GM13976 (cell line): ENCODE results near the gene WDR20.
"Not testable (repeated sequence)": the region's sequence is repeated elsewhere in the genome, so short reads cannot be mapped to it uniquely, and the experiment has no call there.

Experiments used
- DNase-seq: peaks from one replicate; pipeline ENCODE4 v3.0.0; 2012; ENCODE audit warnings: low spot score
- CTCF ChIP-seq: IDR thresholded peaks from 2 replicates; pipeline ENCODE4 v1.5.1; 2012; ENCODE audit warnings: borderline replicate concordance, mild to moderate bottlenecking; ENCODE audit not compliant: insufficient read depth; ENCODE audit errors: extremely low read depth, missing control alignments, control extremely low read depth
- in situ Hi-C: fragments of 300-500 bp; cut with MboI; formaldehyde crosslinking; loops from one replicate; pipeline ENCODE4 v1.12.0; 2022; ENCODE audit warnings: low sequenced_read_pairs, mixed read lengths, inconsistent platforms; ENCODE audit not compliant: unreplicated experiment

WDR20 gene

GRCh38 chr14:102131741-102132140 lies 8.0 kb upstream of the WDR20 start:
- no peak for TF ChIP-seq CTCF
- no peak for DNase-seq
- in situ Hi-C loops = no loop called here

GRCh38 chr14:102134021-102134420 lies 5.7 kb upstream of the WDR20 start:
- in situ Hi-C loops, DNase-seq: not testable (repeated sequence)

- DNase-seq, in situ Hi-C loops: not testable (repeated sequence)
Observed at GRCh38 chr14:102134719-102135118, 5.0 kb upstream of the WDR20 start.

- DNase-seq, in situ Hi-C loops: not testable (repeated sequence)
Observed at GRCh38 chr14:102135456-102135855, 4.2 kb upstream of the WDR20 start.

- no peak for DNase-seq
- no peak for TF ChIP-seq CTCF
- in situ Hi-C loops = no loop called here
Observed at GRCh38 chr14:102138535-102138934, 1.2 kb upstream of the WDR20 start.

GRCh38 chr14:102138961-102139285 lies 774 bp upstream of the WDR20 start:
- in situ Hi-C loops = no loop called here
- DNase-seq = no peak
- TF ChIP-seq CTCF = no peak

- DNase-seq = peak; percentile 40
- in situ Hi-C loops = no loop called here
- TF ChIP-seq CTCF = no peak
Observed at GRCh38 chr14:102140027-102140749, 491 bp downstream of the WDR20 start.

GRCh38 chr14:102140750-102141145 lies 1.1 kb downstream of the WDR20 start:
- in situ Hi-C loops = no loop called here
- TF ChIP-seq CTCF = no peak
- DNase-seq = no peak

- in situ Hi-C loops = no loop called here
- DNase-seq = no peak
Observed at GRCh38 chr14:102141797-102142196, 2.1 kb downstream of the WDR20 start.

More at GRCh38 chr14:102141797-102142196, 2.1 kb downstream of the WDR20 start:
- TF ChIP-seq CTCF = no peak
